Neural progenitor cell (in vitro differentiated cells): ENCODE measurements around the gene UROD.

Experiments
- EZH2 ChIP-seq: fragments of 200-600 bp; sonication (generic); IDR thresholded peaks from 2 replicates; pipeline ENCODE4 v1.6.1; 2017; ENCODE audit warnings: antibody characterized with exemption, mild to moderate bottlenecking, moderate library complexity
- TF ChIP-seq, protein P1 (sequence below): fragments of 200-600 bp; sonication (generic); IDR thresholded peaks from 2 replicates; pipeline ENCODE4 v1.5.1; 2017; ENCODE audit warnings: antibody characterized with exemption, mild to moderate bottlenecking

DNA sequence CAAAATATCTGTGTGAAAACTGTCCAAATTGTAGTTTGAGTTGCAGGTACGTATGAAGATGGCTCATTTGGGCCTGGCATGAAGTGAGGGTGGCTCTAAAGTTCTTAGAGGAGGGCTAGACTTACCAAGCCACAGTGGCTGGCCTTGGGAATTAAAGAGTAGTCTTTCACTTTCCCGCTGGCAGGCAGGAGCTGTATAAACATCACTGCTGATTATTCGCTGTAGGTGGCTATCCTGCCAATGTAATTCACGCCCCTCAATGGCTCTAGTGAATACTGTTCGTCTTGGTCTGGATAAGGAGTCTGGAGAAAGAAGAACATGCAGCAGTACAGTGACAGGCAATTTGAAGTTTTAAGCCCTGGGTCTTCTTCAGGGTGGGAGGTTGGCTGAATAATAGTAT lies 31.0 kb downstream of the UROD start:
- TF ChIP-seq, protein P1, sequence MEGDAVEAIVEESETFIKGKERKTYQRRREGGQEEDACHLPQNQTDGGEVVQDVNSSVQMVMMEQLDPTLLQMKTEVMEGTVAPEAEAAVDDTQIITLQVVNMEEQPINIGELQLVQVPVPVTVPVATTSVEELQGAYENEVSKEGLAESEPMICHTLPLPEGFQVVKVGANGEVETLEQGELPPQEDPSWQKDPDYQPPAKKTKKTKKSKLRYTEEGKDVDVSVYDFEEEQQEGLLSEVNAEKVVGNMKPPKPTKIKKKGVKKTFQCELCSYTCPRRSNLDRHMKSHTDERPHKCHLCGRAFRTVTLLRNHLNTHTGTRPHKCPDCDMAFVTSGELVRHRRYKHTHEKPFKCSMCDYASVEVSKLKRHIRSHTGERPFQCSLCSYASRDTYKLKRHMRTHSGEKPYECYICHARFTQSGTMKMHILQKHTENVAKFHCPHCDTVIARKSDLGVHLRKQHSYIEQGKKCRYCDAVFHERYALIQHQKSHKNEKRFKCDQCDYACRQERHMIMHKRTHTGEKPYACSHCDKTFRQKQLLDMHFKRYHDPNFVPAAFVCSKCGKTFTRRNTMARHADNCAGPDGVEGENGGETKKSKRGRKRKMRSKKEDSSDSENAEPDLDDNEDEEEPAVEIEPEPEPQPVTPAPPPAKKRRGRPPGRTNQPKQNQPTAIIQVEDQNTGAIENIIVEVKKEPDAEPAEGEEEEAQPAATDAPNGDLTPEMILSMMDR, result no peak
- no peak for TF ChIP-seq EZH2
